HG03354 (cell line): ENCODE measurements around the gene CDS1.

ENCODE experiments used
- ATAC-seq: cut with Tn5 transposase; IDR thresholded peaks from one replicate; pipeline ENCODE4 v1.9.1; 2021; ENCODE audit warnings: mild to moderate bottlenecking; ENCODE audit not compliant: unreplicated experiment, poor library complexity, severe bottlenecking

Gene CDS1

DNA sequence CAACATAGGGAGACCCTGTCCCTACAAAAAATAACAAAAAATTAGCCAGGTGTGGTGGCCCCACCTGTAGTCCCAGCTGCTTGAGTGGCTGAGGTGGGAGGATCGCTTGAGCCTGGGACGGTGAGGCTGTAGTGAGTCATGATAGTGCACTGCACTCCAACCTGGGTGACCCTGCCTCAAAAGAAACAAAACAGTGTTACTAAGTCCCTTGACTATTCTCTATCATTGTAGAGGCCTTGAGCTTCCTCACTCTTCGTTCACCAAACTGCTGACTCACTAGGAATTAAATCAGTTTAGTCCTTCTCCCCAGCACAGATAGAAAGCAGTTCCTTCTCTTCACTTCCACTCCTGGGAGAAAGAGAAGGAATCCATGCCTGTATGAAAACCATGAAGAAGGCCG lies 14.5 kb downstream of the CDS1 start:
- no peak for ATAC-seq

DNA sequence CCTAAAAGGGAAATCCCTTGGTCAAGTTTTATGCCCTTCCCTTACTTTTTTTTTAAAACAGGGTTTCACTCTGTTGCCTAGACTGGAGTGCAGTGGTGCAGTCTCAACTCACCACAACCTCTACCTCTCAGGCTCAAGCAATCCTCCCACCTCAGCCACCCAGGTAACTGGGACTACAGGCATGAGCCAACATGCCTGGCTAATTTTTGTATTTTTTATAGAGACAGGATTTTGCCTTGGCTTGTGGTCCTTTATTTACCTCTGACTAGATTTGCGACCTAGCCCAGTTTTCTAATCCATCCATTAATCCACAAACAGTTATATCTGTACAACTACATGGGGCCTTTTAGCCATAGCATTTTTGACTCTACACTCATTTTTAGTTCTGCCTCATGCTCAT lies 23.7 kb downstream of the CDS1 start:
- ATAC-seq: no peak

DNA sequence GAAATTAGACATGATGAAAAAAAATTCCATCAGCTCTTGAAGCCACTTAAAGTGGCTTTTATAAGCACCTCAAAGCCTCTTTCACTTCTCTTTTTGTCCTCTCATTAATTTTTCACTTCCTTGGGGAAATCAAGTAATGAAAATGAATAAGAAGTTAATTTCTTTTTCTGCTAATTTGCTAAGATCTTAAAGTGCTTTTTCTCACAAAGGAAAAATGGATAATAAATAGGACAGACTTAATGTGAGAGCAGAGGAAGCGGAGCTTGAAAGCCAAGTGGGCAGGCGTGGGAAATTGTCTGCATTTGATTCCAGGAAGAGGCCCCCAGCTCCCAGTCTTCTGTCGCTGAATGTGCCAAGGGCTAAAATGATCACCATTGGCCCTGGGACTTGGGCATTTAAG lies 28.6 kb downstream of the CDS1 start:
- no peak for ATAC-seq

DNA sequence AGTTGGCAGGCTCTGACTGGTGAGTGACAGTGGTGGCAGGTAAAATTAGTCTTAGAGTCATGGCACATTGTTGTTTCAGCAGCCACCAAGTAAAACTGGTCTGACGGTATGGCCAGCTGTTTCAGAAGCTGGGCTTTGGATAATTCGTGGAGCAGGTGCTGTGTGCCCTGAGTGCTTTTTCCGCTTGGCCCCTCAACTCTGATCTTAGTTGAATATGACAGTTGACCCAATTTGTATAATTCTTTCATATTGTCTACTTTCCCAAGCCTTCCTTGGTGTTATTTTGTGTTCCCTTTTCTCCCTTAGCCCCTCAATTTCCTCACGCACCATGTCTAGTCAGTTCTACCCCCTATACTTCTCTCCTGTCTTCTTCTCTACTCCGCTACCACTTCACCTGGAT lies 32.0 kb downstream of the CDS1 start:
- no peak for ATAC-seq

DNA sequence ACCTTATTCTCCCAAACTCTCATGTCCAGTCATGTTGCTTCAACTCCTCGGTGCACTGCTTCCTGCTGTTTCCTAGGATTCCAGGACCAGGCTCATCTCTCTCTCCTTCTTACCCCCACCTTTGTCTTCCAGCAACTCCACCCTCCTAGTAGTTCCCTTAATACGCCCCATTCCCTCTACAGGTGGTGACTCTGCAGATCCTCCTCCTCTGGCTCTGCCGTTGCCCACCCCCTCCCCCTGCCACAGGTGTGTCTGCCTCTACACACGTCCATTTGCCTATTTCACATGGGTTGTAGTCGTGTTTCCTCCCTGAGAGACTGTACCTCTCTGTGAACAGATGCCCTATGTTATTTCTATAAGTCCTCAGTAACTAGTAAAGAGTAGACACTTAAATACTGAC lies 32.4 kb downstream of the CDS1 start:
- ATAC-seq: no peak

DNA sequence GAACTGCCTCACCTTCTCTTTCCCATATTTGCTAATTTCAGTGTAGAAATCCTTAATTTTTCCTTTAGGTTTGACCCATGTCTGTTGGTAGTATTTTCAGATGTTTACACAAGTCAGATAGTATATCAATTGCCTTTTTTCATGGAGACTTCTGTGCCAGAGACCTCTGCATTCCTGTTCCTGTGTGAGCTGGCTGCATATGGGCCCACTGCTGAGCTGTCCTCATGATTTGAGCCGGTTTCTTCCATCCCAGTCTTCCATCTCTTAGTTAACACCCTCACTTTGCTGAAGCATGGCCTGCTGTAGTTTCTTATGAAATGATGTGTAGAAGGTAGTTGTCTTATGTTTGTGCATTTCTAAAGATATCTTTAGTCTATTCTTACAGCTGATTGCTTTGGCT lies 40.0 kb downstream of the CDS1 start:
- no peak for ATAC-seq

DNA sequence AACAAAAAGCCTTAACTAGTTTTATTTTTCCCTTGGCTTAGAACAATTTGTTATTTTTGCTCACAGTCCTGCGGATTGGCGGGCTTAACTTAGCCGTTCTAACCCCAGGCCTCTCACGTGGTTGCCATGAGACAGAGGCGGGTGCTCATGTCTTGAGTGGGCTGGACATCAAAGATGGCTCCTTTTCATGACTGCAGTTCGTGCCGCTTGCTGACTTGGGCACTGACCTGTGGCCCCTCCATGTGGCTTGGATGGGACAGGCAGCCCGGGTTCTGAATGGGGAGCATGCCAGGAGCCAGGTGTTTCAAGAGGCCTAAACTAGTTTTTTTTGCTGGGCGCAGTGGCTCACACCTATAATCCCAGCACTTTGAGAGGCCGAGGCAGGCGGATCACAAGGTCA lies 40.7 kb downstream of the CDS1 start:
- no peak for ATAC-seq

DNA sequence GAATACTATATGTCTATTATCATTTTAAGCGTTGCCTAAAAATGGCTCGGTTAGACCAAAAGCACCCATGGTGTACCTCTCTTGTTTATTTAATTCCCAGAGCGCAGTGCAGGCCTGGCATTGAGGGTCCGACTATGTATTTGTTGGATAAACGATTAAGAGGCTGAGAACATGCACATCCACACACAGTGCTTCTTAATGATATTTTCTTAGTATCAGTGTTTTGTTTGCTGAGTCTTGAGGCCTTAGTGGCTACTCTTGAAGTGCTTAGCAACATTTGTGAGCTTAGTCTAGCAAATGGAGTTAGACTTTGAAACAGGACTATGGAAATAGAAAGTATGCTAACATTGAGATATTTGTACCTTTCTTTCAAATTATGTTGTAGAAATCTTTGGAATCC lies 43.7 kb downstream of the CDS1 start:
- ATAC-seq: no peak

DNA sequence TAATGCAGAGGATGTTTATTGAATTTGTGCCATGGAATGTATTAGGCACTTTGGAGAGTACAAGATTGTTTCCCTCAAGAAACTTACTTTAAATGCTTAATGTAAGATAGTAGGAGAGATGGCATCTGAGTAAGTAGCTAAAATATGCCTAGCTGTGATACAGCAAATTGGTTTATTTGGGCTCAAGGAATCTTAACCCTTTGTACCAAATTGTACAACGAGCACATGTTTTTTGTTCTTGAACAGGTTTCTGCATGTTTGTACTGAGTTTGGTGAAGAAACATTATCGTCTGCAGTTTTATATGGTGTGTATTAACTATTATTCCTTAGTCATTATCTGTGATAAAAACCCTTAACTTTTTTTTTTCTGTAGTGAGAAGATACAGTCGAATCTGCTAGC lies 48.6 kb downstream of the CDS1 start:
- ATAC-seq: no peak

DNA sequence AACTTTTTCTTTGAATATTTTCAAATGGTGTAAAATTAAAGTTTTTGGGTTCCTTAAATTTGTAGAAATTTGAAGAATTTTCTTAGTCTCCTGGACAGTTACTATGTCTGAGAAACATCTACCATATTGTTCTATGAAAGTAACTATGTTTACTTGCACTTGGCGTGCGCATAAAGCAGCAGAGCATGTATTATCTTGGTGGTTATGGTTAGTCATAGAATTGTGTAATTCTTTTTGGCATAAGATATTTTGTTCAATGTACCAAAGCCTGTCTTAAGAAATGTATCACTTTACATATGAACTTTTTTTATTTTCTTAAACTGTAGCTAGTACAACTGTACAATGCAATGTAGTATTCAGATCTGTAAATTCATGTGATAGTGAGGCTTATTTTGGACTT lies 49.2 kb downstream of the CDS1 start:
- no peak for ATAC-seq

DNA sequence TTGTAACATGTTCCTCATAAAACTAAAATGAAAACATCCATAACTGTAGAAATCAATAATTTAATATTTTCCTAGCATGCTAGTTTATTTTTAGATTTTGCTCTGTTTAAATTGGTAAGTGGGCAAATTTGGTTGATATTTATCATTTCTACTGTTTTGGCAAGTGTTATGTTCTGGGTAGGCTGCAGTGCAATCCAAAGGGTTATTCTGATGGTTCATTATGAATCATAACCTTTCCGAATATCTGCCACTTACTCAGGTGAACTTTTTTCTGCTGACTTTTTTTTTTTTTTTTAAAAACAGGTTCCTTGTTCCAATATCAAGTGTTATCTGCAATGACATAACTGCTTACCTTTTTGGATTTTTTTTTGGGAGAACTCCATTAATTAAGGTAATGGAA lies 52.0 kb downstream of the CDS1 start:
- no peak for ATAC-seq

DNA sequence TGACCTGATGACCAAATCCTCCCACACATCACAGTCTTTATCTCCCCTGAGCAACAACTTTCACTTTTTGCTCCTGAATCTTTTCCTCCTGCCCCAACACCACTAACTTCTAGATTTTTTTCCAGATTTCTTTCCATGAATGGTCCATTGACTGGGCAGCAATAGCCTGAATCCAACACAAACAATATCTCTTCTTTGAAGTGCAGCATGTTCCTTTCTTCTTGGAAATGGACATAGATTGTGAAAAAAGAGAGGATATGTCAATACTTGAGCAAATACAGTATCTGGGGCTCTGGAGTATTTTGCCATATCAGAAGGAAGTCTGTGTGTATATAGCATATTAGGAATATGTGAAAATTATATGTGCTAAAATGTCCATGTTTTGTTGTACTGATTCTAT lies 55.2 kb downstream of the CDS1 start:
- no peak for ATAC-seq

DNA sequence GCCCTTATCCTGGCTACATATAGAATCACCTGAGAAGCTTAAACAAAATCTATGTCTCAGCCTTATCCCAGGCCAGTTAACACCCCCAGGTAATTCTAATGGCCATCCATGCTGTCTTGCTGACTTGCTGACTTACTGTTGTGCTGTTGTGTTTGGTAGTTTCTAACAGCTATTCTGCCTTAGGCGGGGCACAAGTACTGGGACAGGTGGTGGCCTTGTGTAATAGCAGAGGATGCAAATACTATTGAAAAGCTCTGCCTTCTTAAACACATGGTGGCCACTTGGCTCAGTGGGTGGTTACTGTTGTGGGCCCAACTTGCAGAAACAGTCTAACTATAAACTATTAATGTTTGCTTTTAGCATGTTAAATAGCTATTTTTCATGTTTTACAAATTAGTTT lies 56.2 kb downstream of the CDS1 start:
- ATAC-seq: no peak

DNA sequence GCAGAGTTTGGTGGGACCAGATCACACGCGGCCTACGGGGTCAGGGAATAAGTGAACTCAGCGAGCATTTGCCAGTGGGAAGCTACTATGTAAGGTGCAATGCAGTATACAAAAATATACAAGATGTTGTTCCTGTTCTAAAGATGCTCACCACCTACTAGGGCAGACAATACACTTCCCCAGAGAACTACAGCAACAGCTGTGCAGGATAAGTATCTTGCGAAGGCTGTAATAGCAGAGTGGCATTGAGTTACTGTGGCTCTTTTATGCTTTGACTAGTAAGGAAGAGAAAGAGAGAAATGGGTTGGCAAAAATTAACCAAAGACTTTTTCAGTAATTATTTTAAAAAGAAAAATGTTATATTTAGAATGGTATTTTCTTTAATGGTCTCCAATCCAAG lies 61.2 kb downstream of the CDS1 start:
- ATAC-seq: no peak

DNA sequence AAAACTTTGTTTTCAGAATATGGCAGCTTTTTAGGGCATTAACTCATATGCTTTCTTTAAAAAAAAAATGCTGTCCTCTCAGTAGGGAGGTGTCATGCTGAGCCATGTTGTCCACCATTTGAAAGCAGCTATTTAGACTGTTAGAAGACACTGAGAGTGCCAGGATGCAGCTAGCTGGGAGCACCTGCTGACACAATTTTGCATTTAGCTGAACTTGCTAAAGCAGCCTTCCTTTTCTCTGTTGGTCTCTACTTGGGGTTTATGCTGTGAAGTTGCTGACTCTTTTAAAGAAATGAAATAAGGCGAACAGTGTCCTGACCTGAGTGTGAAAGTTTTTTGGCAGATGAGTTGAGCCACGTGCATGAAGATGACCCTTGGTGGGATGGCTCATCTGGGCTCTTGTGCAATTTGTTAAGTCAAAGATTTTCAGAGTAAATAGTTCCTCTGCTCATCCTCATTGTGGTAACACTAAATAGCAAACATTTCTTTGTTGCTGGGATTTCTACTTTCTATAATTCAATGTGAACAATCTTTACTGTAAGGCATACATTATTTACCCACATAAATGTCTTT lies 64.5 kb downstream of the CDS1 start:
- no peak for ATAC-seq

DNA sequence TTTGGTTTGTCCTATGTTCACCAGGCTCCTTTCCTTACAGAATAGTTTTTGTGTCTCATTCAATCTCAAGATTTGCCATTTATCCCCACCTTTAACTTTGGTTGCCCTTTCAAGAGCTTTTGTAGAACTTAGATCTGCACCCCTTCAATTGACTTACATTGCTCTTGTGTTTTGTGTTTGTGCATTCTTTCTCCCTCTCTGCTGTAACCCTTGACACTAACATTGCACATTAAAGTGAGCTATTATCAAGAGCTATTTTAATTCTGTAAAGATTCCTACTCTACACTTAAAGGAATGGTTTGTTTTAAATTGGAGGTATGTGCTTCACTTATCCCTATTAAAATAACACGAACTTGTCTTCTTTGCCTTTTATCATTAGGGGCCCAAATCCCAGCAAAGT lies 65.3 kb downstream of the CDS1 start:
- no peak for ATAC-seq

DNA sequence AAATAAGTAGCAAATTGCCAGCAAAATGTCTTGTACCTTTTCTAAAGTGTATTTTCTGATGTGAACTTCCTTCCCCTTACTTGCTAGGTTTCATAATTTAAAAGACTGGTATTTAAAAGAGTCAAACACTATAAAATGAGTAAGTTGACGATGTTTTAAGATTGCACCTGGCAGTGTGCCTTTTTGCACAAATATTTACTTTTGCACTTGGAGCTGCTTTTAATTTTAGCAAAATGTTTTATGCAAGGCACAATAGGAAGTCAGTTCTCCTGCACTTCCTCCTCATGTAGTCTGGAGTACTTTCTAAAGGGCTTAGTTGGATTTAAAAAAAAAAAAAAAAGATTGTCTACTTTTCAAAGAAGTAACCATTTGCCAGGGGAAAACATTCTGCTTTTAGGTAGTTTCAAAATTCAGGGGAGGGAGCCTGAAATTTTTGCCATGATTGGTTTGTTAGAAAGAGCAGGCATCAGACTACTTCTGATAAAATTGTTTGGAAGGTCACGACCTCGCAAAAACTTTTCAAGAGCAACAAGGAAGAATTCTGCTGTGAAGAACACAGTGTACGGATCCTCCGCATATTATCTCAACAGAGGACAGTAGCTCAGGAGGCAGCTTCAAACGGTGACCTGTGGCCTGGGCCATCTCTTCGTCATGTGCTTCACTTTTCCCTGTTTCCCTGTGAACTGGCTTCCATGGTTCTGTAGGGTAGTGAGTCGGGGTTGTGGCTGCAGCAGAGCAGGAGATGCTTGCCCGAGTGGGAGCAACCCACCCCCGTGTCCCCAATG lies 66.1 kb downstream of the CDS1 start:
- no peak for ATAC-seq

DNA sequence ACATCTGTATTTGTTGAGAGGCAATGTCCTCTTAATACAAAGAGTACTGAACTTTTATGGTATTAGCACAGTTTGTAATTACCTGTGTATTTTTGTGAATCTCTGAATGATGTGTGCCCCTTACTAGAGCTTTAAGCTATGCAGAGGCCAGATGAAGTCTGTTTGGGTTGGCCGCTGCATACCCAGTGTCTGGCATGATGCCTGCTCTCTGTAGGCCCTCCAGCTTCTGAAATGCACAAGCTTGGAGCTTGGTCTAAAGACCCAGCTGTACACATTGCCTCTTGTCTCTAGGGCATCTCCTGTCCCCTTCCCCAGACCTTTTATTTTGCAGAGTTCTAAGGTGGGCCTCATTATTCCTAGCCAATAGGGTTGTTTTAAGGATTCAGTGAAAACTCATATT lies 68.6 kb downstream of the CDS1 start:
- ATAC-seq: no peak

DNA sequence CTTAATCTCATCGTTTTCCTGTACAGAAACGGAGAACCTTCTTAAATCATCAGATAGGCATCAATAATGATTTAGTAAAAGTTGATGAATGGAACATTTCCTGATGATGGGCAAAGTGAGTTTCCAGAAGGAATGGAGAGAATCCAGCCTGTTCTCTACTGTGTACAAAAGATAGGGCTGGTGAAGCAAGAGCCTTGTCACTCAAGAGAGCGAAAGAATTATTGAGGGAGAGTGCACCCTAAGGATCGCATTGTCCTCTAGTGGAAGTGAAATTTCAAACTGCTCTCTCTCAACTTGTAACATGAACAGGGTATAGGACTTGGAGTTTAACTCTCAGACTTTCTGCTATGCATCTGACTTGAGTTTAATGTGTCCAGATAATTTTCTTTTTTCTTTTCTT lies 69.6 kb downstream of the CDS1 start:
- no peak for ATAC-seq

DNA sequence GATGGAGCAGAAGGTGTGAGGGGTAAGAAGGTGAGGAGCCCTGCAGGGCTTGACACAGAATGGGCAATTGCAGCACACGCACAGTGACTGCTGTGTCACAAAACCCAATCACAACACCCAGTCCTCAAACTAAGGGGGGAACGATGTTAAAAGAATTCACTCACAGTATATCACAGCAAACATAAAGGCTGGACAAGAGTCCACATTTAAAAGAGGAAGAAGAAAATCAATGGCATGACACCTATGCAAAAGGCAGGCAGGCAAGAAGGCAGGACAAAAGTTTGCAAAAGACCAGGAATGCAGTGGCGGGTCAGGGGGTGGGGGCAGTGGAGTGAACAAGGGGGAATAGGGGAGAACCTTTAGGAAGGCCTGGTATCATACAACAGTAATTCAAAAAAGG lies 77.7 kb downstream of the CDS1 start:
- no peak for ATAC-seq

DNA sequence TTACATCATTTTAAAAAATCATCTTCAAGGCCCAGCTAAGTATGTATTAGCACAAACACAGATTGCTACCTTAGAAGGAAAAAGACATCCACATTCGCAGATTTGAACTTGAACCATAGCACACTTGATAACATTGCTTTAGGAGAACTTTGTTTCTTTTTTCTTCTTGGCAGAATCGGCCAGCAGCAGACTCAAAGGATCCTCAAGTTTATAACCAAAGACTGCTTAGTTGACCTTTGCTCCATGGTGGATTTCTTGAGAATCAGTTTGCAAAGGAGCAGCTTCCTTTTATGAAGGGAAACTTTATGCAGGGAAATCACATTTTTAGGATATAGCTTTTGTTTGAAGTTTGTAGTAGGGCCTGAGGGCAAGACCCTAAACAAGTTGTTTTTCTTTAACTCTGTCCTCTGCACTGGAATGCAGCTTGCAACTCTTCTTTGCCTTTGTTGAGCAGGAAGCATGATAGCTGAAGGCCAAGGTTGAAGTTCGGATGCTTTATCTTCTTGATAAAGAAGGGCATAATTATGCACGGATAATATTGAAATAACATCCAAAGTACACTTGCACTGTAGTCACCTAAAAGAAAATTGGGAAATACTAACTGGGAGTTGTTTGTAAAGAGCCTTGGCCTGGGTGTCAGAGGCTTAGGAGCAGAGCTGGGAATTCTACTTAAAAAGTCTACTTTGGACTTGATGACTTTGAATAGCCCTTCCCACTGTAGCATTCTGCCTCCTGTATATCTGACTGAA lies 78.4 kb downstream of the CDS1 start:
- no peak for ATAC-seq
